GM18505 (cell line): ENCODE data around the gene REXO4.
"Not testable (repeated sequence)": the region's sequence is repeated elsewhere in the genome, so short reads cannot be mapped to it uniquely, and the experiment has no call there.

Experiments
- ATAC-seq: cut with Tn5 transposase; IDR thresholded peaks from one replicate; pipeline ENCODE4 v1.9.1; 2021; ENCODE audit not compliant: unreplicated experiment
- POLR2A ChIP-seq: IDR thresholded peaks from 4 replicates; pipeline ENCODE4 v1.6.1; 2011; ENCODE audit warnings: borderline replicate concordance; ENCODE audit not compliant: insufficient read depth, insufficient read length; ENCODE audit errors: extremely low read depth

The REXO4 gene

DNA sequence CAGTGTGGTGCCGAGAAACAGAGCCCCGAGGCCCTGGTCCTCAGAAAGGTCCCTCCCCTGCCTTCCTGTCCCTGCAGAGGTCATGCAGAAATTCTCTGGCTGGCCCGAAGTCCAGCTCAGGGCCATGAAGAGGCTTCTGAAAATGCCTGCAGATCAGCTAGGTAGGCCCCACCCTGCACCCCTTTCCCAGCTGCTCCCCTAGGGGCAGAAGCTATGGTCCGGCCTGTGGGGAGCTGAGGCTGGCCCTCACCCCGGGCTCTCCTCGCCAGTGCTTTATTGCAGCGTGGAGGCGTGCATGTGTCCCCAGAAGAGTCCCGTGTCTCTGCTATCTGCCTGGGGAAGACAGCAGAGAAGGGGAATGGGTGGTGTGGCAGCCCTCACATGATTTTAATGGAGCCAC lies 19.9 kb downstream of the REXO4 start:
- TF ChIP-seq POLR2A: no peak
- no peak for ATAC-seq

DNA sequence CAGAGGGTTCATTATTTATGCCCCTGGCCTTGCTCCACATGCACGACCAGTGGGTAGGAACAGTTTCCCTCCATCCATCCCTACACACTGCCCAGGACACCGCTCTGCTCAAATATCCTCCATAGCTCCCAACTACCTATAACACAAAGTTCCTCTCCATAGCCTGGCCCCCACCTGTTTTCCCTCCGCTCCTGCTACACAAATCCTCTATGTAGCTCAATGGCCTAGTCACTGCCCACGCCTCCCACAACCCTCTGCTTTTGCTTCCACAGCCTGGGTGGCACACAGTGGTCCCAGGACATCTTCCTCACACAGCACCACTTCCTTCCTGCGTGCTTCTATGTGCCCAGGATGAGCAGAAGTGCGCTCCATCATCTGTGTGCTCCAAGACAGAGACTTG lies 20.4 kb downstream of the REXO4 start:
- TF ChIP-seq POLR2A: no peak
- no peak for ATAC-seq

DNA sequence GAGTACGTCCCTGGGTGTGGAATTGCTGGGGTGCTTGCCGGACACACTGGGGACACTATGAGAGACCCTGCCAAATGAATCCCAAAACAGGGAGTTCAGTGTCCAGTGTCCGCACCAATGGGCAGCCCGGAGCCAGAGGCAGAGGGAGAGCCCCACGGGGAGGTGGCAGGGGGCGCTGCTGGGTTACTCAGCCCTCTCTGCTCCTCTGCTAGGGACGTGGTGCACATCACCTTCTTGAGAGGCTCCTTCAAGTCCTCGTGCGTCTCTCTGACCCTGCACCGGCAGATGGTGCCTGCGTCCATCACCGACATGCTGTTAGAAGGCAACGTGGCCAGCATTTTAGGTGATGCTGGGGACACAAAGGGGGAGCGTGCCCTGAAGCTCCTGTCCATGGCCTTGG lies 20.9 kb downstream of the REXO4 start:
- no peak for ATAC-seq
- TF ChIP-seq POLR2A: no peak

DNA sequence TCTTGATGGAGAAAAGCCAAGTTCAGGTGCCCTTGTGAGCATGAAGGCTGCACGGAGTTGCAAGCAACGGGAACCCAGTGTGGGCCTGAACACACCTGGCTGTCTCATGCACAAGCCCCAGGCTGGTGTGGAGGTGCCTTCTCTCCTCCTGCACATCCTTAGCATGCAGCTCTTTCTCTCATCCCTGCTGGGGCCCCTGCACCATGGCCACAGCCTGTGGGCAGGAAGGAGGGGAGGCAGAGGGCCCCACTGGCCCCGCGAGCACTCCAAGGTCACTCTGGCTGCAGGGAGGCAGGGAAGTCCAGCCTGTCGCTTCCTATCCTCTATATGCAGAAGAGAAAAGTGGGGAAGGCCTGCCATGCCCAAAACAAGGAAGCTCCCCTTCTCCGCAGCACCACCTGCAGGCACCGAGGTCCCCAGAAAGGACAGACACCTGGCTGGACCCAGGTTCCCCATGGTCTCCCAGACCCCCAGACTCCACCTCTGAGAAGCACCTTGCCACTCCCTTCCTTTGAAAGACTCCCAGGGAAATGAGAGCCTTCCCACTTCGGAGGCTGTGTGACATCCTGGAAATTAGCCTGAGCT lies 23.0 kb downstream of the REXO4 start:
- no peak for ATAC-seq
- no peak for TF ChIP-seq POLR2A

DNA sequence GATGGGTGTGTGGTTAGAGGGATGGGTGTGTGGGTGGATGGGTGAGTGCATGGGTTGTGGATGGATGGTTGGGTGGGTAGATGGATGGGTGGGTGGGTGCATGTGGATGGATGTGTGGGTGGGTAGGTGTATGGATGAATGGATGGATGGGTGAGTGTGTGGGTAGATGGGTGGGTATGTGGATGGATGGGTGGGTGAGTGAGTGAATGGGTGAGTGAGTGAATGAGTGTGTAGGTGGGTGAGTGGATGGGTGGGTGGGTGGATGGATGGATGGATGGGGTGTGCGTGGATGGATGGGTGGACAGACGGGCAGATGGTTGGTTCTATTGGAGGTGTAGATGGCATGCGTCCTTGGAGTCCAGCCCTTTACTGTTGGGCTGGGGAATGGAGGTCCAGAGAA lies 24.4 kb downstream of the REXO4 start:
- no peak for TF ChIP-seq POLR2A

DNA sequence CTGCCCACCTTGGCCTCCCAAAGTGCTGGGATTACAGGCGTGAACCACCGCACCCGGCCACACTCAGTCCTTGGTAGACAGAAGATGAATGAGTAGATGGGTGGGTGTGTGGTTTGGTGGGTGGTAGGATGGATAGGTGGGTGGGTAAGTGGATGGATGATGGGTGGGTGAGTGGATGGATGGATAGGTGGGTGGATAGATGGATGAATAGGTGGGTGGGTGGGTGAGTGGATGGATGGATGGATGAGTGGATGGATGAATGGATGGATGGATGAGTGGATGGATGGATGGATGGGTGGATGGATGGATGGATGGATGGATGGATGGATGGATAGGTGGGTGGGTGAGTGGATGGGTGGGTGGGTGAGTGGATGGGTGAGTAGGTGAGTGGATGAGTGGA lies 25.5 kb downstream of the REXO4 start:
- ATAC-seq: not testable (repeated sequence)

More for the DNA sequence above, 24.4 kb downstream of the REXO4 start:
- ATAC-seq: no peak

DNA sequence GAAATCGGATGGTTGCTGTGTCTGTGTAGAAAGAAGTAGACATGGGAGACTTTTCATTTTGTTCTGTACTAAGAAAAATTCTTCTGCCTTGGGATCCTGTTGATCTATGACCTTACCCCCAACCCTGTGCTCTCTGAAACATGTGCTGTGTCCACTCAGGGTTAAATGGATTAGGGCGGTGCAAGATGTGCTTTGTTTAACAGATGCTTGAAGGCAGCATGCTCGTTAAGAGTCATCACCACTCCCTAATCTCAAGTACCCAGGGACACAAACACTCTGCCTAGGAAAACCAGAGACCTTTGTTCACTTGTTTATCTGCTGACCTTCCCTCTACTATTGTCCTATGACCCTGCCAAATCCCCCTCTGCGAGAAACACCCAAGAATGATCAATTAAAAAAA lies 26.4 kb downstream of the REXO4 start:
- ATAC-seq: not testable (repeated sequence)

DNA sequence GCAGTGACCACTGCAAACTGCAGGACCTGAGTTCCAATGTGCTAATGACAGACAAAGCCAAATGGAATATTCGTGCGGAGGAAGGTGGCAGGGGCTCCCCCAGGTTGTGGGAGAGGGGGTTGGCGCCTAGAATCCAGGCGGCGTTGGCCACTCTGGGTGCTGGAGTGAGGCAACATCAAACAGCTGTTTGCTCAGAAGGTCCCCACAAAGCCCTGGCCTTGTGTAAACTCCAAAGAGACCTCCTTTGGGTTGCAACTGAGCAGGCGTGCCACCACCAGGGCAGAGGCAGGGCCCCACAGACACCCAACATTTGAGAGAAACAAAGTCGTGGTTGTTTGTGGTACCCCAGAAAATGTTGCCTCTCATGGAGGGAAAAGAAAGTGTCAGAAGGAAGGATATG lies 27.1 kb downstream of the REXO4 start:
- TF ChIP-seq POLR2A: no peak
- ATAC-seq: no peak

DNA sequence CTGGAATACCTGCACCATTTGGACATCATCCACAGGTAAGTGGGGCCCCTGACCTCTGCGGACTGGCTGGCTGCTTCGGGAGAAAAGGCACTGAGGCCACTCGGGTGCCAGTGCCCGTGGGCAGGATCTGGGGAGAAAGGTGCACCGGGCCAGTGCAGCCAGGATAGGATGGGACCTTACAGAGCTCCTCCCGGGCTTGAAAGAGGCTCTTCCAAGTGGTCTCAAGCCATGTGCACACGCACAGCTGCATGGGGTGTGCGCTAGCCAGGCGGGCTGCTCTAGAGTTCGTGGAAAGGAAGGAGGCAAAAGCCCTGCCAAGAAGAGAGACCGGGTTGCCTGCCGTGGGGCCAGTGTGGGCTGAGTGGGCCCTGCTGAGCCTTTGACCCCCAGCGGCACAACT lies 28.2 kb downstream of the REXO4 start:
- no peak for TF ChIP-seq POLR2A
- ATAC-seq: no peak

DNA sequence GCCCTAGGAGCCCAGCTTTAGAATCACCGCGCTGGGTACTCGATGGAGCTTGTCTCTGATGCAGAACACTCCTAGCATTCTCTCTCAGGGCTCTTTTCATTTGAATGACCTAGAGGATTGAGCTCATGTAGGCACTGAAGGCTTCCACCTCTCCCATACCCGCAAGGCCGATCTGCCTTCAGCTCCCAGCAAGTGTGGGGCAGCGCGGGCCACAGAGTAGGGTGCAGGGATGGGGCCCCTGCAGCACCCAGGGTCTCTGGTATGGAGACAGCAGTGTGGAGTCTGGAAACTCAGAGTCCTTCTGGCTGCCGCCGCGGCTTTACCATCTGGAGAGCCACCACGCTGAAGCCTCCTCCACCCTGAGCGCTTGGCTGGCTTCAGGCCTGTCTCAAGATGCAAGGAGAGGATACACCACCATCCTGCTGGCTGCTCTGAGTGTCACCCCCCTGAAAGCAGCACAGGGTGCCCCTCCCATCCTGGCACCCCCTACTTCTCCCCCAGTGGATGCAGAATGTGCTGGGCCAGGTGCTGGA lies 28.7 kb downstream of the REXO4 start:
- TF ChIP-seq POLR2A: no peak
- ATAC-seq: no peak

DNA sequence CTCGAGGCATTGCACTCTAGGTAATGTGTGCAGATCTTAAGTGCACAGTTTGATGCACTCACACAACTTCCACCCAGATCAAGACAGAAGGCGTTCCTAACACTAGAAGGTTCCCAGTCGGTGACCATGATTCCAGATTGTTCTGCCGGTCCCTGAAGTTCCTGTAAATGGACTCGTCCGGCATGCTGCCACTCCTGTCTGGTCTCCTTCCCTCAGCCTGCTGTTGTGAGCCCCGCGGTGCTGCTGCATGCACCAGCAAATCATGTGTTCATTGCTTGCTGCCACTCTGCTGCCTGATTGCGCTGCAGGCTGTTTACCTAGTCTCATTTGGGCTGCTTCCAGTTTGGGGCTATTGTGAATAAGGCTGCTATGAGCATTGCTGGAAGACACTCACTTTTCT lies 30.1 kb downstream of the REXO4 start:
- ATAC-seq: no peak
- TF ChIP-seq POLR2A: no peak

DNA sequence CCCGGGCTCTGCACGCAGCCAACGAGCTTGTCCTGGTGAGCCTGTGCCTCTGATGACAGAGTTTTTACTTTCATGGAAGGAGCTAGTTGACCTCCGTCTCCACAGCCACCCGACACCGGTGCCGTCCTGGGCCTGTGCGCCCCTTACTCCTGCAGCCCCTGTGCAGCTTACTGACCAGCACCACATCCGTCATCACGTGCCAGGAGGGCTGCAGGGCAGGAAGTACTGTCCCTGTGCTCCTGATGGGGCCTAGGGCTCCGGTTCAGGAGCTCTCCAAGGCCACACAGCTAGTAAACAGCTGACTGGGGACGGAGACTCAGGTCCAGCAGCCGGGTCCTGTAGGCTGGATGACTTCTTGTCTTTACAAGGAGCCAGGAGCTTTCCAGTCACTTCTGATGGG lies 31.5 kb downstream of the REXO4 start:
- TF ChIP-seq POLR2A: no peak
- ATAC-seq: no peak

DNA sequence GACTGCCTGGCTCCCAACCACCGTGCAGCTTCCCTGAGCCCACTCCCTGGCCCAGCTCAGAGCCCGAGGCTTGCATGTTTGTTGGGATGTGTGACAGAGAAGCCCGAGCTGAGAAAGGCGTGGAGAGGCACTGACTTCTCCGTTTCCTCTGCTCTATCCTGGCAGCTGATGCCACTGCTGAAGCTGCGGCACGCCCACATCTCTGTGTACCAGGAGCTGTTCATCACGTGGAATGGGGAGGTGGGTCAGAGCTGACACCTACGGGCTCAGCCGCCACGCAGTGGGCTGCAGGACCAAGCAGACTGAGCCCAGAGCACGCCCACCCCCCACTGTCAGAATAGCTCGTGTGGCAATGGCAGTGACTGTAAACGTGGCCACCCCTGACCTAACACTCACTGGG lies 32.4 kb downstream of the REXO4 start:
- no peak for ATAC-seq
- TF ChIP-seq POLR2A: no peak

DNA sequence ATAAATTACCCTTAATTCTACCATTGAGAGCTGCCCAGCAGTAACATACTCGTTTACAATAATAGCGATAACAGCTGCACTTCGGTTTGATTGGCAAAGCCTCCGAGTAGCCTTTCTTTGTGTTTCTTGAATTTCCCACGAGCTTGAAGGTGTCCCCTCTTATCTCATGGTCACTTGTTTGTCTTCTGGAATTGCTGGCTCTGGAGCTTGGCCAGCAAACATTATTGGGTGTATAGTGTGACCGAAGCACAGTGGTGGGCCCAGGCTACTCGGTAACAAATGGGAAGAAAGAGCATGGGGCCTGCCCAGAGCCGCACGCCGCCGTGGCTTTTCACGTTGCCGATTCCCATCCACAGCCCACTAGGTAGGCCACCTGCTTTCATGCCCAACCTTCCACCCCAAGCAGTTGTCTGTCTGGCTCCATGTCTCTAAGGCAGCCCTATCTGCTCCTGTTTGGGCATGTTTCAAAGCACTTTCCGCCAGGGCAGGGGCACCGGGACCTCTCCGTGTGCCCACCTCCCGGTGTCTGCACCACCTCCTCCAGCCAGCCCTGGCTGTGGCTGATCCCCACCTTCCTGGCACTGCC lies 33.0 kb downstream of the REXO4 start:
- no peak for TF ChIP-seq POLR2A
- no peak for ATAC-seq

DNA sequence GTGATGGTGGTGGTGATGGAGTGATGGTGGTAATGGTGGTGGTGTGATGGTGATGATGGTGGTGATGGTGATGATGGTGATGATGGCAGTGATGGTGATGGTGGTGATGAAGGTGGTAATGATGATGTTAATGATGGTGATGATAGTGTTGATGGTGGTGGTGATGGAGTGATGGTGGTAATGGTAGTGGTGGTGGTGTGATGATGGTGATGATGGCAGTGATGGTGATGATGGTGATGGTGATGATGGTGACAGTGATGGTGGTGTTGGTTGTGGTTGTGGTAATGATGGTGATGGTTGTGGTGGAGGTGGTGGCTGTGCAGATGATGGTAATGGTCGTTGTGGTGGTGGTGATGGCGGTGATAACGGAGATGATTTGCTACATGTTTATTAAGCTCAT lies 34.4 kb downstream of the REXO4 start:
- no peak for TF ChIP-seq POLR2A
- no peak for ATAC-seq
